WTC11 (cell line): Measurements from ENCODE around the gene SERPINB1.

Experiments
- RELA ChIP-seq: sonication (generic); formaldehyde crosslinking; IDR thresholded peaks from 2 replicates; pipeline ENCODE4 v1.8.1; 2022; ENCODE audit warnings: missing genetic modification reagents, mild to moderate bottlenecking, borderline replicate concordance
- TF ChIP-seq, protein P1 (sequence below): fragments of 200-600 bp; IDR thresholded peaks from 2 replicates; pipeline ENCODE4 v1.8.0; 2022; ENCODE audit warnings: antibody characterized with exemption
- TF ChIP-seq, protein P2 (sequence below): fragments of 250-450 bp; sonication (Bioruptor Pico); IDR thresholded peaks from 2 replicates; pipeline ENCODE4 v1.9.0; 2021; ENCODE audit warnings: mild to moderate bottlenecking
- TF ChIP-seq, protein P3 (sequence below): sonication (generic); formaldehyde crosslinking; IDR thresholded peaks from 2 replicates; pipeline ENCODE4 v1.8.1; 2023; ENCODE audit warnings: mild to moderate bottlenecking, missing genetic modification reagents, moderate library complexity

DNA sequence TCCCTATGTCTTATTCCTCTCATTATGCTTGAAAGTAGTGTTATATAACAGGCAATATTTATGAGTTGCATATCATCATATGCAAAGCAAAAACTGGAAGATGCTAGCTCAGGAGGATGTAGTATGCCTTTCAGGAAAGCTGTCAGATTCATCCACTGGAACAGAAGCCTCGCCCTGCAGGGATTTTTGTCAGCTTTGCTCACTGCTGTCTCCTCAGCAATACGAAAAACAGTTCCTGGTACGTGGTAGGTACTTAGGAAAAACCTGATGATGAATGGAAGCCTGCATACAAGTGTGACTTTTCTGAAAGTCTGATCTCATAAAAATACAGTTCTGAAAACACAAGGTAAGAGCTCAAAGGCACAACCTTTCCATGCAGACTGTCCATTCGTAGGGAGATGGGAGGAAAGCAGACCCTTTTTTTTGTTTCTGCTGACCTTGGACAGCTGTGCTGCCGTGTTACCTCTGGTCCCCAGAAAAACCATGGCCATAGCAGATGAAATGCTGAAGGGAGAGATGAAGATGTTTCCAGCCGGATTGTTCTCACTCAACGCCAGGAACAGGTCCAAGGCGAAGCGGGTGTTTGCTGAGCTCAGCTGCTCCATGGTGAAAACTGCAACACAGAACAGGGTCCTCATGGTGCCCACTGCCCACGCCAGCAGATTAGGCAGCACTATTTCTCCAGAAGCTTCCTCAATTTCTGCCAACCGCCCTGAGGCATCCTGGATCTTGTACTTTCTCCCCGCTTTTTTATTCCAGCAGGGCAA lies 1.5 kb downstream of the SERPINB1 start:
- TF ChIP-seq, protein P1, sequence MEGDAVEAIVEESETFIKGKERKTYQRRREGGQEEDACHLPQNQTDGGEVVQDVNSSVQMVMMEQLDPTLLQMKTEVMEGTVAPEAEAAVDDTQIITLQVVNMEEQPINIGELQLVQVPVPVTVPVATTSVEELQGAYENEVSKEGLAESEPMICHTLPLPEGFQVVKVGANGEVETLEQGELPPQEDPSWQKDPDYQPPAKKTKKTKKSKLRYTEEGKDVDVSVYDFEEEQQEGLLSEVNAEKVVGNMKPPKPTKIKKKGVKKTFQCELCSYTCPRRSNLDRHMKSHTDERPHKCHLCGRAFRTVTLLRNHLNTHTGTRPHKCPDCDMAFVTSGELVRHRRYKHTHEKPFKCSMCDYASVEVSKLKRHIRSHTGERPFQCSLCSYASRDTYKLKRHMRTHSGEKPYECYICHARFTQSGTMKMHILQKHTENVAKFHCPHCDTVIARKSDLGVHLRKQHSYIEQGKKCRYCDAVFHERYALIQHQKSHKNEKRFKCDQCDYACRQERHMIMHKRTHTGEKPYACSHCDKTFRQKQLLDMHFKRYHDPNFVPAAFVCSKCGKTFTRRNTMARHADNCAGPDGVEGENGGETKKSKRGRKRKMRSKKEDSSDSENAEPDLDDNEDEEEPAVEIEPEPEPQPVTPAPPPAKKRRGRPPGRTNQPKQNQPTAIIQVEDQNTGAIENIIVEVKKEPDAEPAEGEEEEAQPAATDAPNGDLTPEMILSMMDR: no peak
- TF ChIP-seq, protein P2, sequence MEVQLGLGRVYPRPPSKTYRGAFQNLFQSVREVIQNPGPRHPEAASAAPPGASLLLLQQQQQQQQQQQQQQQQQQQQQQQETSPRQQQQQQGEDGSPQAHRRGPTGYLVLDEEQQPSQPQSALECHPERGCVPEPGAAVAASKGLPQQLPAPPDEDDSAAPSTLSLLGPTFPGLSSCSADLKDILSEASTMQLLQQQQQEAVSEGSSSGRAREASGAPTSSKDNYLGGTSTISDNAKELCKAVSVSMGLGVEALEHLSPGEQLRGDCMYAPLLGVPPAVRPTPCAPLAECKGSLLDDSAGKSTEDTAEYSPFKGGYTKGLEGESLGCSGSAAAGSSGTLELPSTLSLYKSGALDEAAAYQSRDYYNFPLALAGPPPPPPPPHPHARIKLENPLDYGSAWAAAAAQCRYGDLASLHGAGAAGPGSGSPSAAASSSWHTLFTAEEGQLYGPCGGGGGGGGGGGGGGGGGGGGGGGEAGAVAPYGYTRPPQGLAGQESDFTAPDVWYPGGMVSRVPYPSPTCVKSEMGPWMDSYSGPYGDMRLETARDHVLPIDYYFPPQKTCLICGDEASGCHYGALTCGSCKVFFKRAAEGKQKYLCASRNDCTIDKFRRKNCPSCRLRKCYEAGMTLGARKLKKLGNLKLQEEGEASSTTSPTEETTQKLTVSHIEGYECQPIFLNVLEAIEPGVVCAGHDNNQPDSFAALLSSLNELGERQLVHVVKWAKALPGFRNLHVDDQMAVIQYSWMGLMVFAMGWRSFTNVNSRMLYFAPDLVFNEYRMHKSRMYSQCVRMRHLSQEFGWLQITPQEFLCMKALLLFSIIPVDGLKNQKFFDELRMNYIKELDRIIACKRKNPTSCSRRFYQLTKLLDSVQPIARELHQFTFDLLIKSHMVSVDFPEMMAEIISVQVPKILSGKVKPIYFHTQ (CRISPR knock-in tag): no peak
- no peak for TF ChIP-seq RELA (CRISPR knock-in tag)
- TF ChIP-seq, protein P3, sequence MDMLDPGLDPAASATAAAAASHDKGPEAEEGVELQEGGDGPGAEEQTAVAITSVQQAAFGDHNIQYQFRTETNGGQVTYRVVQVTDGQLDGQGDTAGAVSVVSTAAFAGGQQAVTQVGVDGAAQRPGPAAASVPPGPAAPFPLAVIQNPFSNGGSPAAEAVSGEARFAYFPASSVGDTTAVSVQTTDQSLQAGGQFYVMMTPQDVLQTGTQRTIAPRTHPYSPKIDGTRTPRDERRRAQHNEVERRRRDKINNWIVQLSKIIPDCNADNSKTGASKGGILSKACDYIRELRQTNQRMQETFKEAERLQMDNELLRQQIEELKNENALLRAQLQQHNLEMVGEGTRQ (CRISPR knock-in tag): no peak
